HG02884 (cell line): ENCODE data around the gene BTBD9.
"Not testable (repeated sequence)": the region's sequence is repeated elsewhere in the genome, so short reads cannot be mapped to it uniquely, and the experiment has no call there.

Experiments
- ATAC-seq: cut with Tn5 transposase; IDR thresholded peaks from one replicate; pipeline ENCODE4 v1.9.1; 2021; ENCODE audit warnings: mild to moderate bottlenecking, moderate library complexity; ENCODE audit not compliant: unreplicated experiment

Gene BTBD9

DNA sequence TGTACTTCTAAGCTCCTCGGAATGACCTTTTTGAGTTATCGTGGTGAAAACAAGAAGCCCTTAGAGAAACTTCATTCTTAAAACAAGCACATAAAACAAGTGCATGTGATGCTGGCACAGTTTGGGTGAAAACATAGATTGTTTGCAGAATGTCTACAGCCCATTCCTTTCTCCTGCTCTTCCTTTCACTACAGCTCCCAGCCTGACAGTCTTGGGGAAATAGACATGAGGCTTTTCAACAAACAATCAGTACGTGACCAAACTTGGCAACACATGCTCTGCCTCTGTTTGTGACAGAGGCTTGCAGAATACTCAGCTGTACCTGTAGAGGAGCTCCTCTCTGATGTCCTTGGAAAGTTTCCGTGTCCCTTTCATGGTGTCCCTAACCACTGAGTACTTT is 498.6 kb downstream of the BTBD9 start:
- ATAC-seq: no peak

DNA sequence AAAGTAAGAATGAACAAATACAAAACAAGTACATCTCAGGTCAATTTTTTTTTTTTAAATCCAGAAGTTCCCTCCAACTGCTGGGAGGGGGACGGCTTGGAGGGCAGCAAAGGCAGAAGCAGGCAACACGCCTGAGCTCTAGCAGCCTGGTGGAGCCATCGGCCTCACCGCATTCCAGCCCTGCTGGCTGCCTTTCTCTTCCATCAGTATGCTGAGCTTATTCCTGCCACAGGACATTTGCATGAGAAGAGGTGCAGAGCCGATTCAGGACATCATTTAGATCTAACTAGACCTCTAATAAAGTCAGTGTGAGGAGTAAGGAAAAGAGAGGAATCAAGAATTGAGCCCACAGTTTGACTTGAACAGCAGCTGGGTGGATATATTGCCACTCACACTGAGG is 501.4 kb downstream of the BTBD9 start:
- no peak for ATAC-seq

DNA sequence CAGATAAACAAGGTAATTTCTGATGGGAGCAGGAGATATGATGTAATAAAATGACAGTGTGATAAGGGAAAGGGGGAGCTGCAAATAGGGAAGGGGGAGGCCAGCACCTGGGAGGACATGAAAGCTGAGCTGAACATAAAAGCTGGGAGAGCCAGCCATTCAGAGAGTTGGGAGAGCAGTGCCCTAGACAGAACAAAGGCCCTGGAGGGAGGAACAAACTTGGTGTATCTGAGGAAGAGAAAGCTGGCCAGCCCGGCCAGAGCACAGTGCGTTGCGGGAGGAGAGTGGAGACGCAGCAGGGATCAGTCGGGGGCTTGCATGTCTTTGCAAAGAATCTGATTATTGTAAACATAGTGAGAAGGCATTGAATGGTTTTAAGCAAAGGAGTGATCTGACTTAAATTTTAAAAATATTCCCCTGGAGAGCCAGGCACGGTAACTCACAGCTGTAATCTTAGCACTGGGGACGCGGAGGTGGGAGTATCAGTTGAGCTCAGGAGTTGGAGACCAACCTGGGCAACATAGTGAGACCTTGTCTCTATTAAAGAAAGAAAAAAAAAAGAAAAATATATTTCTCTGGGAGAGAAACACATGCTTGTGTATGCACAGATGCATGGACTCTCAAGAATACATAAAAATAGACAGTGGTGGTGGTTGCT is 502.0 kb downstream of the BTBD9 start:
- no peak for ATAC-seq

DNA sequence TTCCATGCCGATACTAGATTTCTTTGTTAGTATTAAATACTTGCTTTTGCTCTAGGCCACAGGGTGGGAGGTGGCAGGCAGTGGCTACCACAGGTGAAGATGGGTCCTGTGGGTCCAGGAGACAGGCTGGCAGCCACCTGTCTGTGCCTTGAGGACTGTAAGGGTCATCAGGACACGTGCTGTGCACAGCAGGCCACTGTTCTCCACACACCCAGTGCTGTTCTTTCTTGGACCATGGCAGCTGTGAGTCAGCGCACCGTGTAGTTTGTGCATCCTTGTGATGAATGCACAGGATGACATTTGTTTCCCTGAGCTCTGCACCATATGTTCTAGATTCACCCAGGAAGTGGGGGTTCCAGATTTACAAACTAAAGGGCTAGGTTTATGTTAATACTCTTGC is 503.2 kb downstream of the BTBD9 start:
- no peak for ATAC-seq

DNA sequence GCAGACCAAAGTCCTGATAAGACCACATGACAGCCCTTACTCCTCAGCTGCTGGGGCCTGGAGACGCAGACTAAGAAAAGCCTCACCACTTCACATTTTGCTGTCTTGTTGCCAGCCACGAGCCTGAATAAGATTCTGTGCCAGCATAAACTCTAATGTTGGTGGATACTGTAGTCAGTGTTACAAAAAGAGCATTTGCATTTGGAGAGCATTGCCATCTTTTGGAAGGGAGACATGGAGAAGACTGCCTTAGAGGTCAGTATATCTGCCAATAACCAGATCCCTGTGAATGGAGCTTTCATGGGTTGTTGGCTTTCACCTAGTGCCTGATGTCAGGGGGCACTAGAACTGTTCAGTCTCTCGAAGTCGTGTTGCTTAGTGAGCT is 505.0 kb downstream of the BTBD9 start:
- no peak for ATAC-seq

DNA sequence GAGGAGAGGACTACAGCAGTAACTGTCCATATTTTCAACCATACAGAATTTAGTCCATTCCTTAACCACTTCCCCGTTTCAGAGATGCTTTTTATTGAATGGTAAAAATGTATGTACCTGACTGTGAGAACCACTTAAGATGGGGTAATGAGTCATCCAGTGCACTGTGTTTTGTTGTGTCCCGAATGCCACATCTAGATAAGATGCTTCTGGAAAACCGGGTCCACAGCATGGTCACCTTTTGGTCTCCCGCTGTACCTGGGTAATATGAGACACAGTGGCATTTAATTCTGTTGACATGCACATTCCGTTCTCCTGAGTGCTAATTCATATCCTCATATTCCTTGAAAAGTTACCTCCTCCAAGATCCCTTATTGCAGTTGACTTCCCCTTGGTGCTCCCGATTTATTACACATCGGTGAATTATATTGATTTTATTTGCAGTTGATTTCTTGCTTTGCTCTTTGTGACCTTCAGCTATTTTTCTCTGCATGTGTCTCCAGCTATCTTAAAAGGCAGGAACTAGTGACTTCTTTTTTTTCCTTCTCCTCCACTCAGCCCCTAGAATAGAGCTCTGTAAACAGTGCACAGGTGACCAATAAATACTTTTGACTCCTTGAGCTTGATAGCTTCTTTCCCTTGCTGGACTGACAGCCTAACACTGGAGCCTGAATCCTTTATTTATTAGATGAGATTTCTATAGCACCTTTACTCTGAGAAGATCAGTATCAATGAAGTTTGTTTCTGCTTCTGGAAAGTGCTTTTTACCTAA is 505.6 kb downstream of the BTBD9 start:
- ATAC-seq: no peak

DNA sequence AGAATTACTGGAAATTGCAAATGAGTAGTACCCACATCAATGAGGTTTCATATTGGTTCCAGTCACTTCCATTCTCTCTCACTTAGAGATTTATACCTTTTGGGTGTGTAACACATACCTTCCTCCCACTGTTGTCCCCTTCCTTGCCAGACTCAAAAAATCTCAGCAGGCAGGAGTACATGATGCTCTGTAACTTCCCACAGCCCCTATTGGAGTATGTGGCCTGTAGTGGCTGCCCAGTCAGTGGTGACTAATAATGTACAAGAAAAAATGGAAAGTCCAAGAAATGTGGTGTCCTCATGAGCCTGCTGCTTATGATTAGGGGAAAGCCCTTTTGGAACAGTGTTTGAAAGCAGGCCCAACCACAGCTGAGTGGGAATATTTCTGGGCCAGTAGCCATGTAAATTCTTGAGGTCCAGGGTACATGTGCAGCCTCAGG is 508.2 kb downstream of the BTBD9 start:
- ATAC-seq: no peak

DNA sequence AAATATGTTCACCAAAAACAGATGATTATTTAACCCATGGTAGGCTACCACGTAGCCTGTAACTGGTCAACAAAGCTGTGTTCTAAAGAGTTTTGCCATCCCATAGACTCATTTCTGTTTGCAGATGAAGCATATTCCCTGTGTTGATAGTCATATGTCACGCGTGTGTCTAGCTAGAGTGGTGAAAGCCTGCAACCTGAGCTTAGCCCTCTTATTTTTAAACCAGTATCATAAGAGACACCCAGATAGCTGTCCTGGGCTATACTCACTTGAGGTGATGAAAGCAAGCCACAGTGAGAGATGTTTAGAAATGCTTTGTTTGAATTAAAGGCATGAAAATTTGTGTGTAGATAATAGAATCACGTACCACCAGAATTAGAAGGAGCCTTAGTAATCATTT is 512.4 kb downstream of the BTBD9 start:
- ATAC-seq: no peak

DNA sequence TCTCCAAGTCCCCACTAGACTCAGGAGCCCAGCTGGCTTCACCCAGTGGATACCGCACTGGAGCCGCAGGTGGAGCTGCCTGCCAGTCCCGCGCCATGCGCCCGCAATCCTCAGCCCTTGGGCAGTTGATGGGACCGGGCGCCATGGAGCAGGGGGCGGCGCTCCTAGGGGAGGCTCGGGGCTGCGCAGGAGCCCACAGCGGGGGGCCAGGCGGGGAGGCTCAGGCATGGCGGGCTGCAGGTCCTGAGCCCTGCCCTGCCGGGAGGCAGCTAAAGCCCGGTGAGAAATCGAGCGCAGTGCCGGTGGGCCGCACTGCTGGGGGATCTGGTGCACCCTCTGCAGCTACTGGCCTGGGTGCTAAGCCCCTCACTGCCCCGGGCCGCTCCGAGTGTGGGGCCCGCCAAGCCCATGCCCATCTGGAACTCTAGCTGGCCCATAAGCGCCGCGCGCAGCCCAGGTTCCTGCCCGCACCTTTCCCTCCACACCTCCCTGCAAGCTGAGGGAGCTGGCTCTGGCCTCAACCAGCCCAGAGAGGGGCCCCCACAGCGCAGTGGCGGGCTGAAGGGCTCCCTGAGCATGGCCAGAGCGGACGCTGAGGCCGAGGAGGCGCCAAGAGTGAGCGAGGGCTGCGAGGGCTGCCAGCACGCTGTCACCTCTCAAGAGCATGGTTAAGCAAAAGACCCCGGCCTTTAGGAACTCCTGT is 515.4 kb downstream of the BTBD9 start:
- not testable (repeated sequence) for ATAC-seq

DNA sequence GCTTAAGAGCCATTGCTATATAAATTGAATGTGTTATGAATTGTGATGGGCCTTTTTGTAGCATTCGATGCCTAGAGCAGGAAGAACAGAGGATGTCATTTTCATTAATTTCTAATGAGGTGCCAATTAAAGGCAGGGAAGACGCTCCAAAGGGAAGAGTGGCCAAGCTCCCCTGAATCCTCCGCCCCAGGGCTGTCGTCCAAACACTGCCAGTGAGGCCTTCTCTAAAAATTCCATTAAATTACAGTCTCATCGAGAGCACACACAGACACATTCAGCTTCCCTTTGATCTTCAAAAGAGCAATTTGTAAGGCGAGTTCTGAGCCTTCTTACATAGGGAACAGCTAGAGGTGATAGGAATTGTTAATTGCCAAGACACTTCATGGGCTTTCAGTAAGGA is 520.2 kb downstream of the BTBD9 start:
- ATAC-seq: no peak

DNA sequence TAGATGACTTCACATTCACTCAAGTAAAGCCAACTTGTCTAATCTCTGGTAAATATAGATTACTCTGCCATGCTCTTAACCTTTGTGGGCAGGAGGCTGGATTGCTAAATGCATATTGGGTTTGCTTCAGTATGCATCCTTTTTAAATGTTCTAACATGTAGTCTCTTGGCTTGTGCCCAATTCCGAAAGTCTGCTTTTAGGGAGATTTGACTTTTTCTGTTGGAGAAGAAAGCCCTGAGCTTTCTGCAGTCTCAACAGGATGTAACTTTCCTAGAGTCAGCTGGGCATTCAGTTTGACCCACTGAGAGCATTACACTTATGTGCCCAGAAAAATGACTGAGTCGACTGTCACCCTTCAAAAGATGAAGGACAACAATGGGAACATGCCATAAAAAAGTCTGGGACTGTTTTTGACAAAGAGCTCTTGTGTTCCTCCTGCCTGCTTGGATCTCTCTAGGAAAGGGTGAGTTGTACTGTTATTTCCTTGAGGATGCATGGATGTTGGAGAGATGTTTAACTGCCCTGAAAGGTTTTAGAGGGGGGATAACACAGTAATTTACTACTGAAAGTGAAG is 520.9 kb downstream of the BTBD9 start:
- no peak for ATAC-seq
